Fibroblast of villous mesenchyme (primary cell): ENCODE results near the gene MATR3. TPM values are rescaled to one million over a fixed set of nuclear protein-coding genes. Genes with fewer than 3 reads are reported as not detected.
"Not testable (repeated sequence)": the region's sequence is repeated elsewhere in the genome, so short reads cannot be mapped to it uniquely, and the experiment has no call there.

Experiments used
- DNase-seq: peaks from one replicate; pipeline ENCODE4 v3.0.0-alpha.2; 2010; ENCODE audit warnings: low read depth
- H3K4me3 ChIP-seq: 2 replicates; pipeline ENCODE4 v1.5.1; 2011; ENCODE audit warnings: low read depth, mild to moderate bottlenecking, low read length
- CTCF ChIP-seq: IDR thresholded peaks from 2 replicates; pipeline ENCODE4 v1.5.1; 2012; ENCODE audit warnings: low read depth, mild to moderate bottlenecking, low read length; ENCODE audit not compliant: insufficient read depth
- total RNA-seq: library from RNA; depleted of rRNA; stranded (reverse); fragments of >200 nt; gene quantifications from 2 replicates; pipeline ENCODE4 v1.2.3, GENCODE V29; 2012

Gene MATR3
- total RNA-seq, 1 donor, result 239 TPM

DNA sequence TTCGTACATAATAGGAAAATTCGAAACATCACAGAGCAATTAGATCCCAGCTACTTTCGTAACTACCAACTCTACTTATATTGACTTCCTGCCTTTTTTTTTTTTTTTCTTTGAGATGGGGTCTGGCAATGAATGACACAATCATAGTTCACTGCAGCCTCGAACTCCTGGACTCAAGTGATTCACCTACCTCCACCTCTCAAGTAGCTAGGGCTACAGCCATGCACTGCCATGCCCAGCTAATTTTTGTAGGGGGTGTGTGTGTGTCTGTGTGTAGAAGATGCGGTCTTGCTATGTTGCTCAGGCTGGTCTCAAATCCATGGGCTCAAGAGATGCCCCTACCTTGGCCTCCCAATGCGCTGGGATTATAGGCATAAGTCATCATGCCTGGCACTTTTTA, 42.3 kb downstream of the MATR3 start:
- no peak for DNase-seq
- TF ChIP-seq CTCF, result no peak
- H3K4me3 ChIP-seq, result no peak overlapping the region

DNA sequence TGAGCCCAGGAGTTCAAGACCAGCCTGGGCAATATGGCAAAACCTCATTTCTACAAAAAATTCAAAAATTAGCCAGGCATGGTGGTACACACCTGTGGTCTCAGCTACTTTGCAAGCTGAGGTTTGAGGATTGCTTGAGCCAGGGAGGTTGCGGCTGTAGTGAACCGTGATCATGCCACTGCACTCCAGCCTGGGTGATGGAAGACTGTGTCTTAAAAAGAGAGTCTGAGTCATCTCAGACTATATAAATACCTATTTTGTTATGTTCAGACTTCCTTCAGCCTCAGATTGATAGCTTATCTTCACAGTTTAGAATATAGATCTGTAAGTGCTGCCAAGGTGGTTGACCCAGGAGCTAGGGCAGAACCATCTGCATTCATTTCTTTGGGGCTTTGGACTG, 46.5 kb downstream of the MATR3 start:
- DNase-seq, result peak; percentile 12
- TF ChIP-seq CTCF, result no peak

DNA sequence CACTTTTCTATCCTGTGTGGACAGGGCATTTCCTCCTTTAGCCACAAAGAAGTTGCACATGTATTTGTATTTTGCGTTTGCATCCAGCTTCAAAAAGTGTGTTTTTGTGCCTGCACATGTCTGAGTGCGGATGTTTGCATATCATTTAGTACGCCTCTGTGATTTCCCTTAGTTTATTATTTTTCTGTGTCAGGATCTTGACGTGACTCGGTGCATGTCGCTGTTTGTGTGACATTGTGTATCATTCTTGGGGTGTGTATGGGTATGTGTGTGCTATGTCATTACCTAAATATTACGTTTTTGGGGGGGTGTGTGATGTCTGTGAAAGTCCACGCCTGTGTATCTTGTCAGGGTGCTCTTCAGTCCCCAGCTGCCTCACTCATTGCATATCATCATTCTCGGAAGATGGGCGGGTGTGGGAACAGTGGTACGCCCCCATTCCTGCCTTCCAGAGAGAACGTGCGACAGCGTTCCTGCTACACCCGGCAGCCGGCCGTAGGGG, 47.7 kb downstream of the MATR3 start:
- DNase-seq, result no peak
- H3K4me3 ChIP-seq, result peak overlapping the region; percentile 99
- no peak for TF ChIP-seq CTCF

More for the DNA sequence above, 46.5 kb downstream of the MATR3 start:
- H3K4me3 ChIP-seq, result no peak overlapping the region

DNA sequence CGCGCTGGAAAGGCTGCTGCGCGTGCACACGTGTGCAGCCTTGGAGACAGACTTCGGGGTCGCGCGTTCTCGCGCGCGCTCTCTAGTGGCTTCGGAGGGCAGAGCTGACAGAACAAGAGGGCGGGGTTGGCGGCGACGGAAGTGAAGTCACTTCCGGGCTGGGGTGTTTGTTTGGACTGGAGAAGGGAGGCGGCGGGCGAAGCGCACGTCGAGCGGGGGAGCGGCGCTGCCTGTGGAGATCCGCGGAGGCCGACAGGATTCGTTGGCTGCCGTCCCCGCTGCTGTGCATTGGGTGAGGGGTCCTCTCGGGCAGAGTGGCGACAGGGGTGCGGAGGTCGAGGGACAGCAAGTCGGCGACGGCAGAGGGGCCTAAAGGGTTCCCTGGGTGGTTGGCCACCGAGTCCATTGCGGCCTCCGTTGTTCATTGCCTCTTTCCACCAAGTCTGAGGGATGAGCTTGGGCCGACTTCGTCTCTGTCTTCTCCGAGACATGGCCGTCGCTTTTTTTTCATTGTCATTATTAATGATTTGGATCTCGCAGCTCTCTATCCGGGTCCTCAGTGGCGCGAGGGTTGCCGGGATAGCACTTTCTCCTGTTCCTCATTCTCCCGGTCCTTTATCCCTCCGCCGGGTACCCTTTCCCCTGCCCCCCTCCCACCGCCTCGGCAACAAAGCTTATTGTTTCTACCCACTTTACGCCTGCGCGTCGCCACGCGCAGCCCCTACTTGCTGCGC, 48.3 kb downstream of the MATR3 start, which contains the start of gene PAIP2:
TSS of gene PAIP2 (plus strand) at position 166 of the 734 bp plus-strand sequence. CDS start 21,931 bp downstream, outside the sequence.
- peak within 1 kb of the TSS; percentile 99 for H3K4me3 ChIP-seq
- TF ChIP-seq CTCF, result peak; percentile 60
- peak; percentile 98 for DNase-seq

DNA sequence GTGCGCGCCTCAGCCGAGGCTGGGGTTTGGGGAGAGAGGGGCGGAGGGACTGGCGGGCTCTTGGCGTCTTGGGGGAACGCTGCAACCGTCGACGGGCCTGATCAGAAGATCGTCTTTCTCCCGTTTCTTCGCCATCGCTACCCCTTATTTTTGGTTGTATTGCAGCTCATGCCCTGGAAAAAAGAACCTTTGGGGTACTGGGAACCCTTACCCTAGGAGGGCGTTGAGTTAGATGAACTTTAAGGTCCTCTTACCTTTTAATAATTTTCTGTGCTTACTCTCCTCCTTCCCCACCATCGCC, 48.8 kb downstream of the MATR3 start:
- no peak for TF ChIP-seq CTCF
- DNase-seq, result no peak
- peak overlapping the region; percentile 99 for H3K4me3 ChIP-seq

GRCh38 chr5:139343476-139343875, 49.9 kb downstream of the MATR3 start:
- TF ChIP-seq CTCF, result no peak
- H3K4me3 ChIP-seq, result peak overlapping the region; percentile 99
- no peak for DNase-seq

DNA sequence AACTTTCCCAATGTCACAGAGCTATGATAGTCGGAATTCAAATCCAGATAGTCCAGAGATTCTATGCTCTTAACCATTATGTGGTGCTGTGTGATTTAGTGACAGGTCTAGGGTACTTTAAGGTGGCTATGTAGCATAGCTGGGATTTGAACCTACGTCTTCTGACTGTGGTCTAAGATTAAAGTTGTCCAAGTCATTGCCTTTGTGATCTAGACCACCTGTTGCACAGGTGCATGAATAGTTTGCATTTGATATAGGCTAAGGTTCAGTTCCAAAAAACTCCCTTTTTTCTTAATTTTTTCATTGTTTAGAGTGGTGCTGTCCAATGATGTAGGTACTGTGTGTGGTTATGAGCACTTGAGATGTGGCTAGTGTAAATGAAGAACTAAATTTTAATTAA, 50.6 kb downstream of the MATR3 start:
- no peak for DNase-seq
- no peak for TF ChIP-seq CTCF
- no peak overlapping the region for H3K4me3 ChIP-seq

DNA sequence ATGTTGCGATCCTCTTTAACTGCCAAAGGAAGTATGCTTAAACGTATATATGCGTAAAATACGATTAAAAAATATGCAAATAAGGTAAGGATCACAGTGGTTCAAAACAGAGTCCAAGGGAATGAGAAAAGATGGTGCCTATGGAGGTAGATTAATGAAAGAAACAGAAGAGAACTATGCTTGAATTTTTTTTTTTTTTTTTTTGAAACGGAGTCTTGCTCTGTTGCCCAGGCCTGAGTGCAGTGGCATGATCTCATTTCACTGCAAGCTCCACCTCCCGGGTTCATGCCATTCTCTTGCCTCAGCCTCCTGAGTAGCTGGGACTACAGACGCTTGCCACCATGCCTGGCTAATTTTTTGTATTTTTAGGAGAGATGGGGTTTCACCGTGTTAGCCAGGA, 51.9 kb downstream of the MATR3 start:
- H3K4me3 ChIP-seq, DNase-seq: not testable (repeated sequence)

DNA sequence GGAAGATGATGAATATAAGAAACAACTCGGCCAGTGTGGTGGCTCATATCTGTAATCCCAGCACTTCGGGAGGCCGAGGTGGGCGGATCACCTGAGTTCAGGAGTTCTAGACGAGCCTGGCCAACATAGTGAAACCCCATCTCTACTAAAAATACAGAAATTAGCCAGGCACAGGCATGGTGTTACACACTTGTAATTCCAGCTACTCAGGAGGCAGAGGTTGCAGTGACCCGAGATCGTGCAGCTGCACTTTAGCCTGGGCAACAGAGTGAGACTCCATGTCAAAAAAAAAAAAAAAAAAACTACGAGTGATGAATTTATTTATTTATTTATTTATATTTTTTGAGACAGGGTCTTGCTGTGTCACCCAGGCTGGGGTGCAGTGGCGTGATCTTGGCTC, 54.3 kb downstream of the MATR3 start:
- H3K4me3 ChIP-seq, DNase-seq: not testable (repeated sequence)
